Measurements from ENCODE around the gene KRT86.

DNA sequence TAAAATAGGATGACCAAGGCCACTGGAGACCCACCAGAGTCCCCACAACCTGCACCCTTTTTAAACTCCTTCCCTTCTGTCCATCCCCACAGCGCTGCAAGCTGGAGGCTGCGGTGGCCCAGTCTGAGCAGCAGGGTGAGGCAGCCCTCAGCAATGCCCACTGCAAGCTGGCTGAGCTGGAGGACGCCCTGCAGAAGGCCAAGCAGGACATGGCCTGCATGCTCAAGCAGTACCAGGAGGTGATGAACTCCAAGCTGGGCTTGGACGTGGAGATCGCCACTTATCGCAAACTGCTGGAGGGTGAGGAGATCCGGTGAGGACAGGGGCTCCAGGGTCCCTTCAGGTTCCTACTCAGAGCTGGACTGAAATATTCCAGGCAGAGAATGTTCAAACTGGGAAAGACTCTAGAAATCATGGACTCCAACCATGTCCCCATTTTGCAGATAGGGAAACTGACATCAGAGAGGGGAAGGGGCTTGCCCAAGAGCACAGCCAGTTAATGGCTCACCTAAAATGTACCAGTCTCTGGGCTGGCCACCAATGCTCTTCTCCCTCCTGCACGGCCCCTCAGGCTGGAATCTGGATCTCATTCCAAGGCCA is 75.7 kb downstream of the KRT86 start:
- no peak for TF ChIP-seq CTCF (IDR thresholded peaks at IDR 0.05)
- TF ChIP-seq POLR2A (IDR thresholded peaks at IDR 0.05) = no peak
- TF ChIP-seq EP300 (IDR thresholded peaks at IDR 0.05) = no peak
